Upper lobe of right lung (tissue), 1 donor: ENCODE data around the gene SLC39A11. TPM values are rescaled to one million over a fixed set of nuclear protein-coding genes. Genes with fewer than 3 reads are reported as not detected.
"Not testable (repeated sequence)": the region's sequence is repeated elsewhere in the genome, so short reads cannot be mapped to it uniquely, and the experiment has no call there.

Source experiments
- ATAC-seq: fragments of 200-7000 bp; cut with Tn5 transposase; one replicate; pipeline ENCODE4 v1.9.1; 2020; ENCODE audit warnings: mild to moderate bottlenecking, moderate library complexity
- DNase-seq: peaks from one replicate; pipeline ENCODE4 v3.0.0-alpha.2; 2020
- H3K27ac ChIP-seq: fragments of 200-600 bp; one replicate; pipeline ENCODE4 v1.8.0; 2022
- H3K27me3 ChIP-seq: fragments of 200-600 bp; one replicate; pipeline ENCODE4 v1.8.0; 2022; ENCODE audit warnings: mild to moderate bottlenecking
- H3K36me3 ChIP-seq: fragments of 200-600 bp; one replicate; pipeline ENCODE4 v1.8.0; 2022
- H3K4me1 ChIP-seq: fragments of 200-600 bp; one replicate; pipeline ENCODE4 v1.8.0; 2022
- H3K4me3 ChIP-seq: fragments of 200-600 bp; one replicate; pipeline ENCODE4 v1.8.0; 2022; ENCODE audit warnings: mild to moderate bottlenecking
- H3K9me3 ChIP-seq: fragments of 200-600 bp; one replicate; pipeline ENCODE4 v1.8.0; 2022
- intact Hi-C: fragments of 100-400 bp; cut with DNase I; formaldehyde crosslinking; loops from one replicate; pipeline ENCODE4 v1.11.0; 2022
- total RNA-seq: library from RNA; stranded (reverse); fragmentation: NEBNext Ultra II Directional; extraction: Animal tissue kit (Norgen Biotek cat#: 25700); gene quantifications from one replicate; pipeline ENCODE4 v1.2.1, GENCODE V29; 2021
- TF ChIP-seq, protein P1 (sequence below): fragments of 200-600 bp; IDR thresholded peaks from one replicate; pipeline ENCODE4 v1.8.0; 2022; ENCODE audit warnings: antibody characterized with exemption
- donor health status: DM: no; HTN: yes; CAD: no; lungs with severe emphysema.

SLC39A11 gene
- total RNA-seq, 1 donor from 2014 or later, result 33.7 TPM

- Histone ChIP-seq H3K9me3 (no peaks in the 10 kb centered on the region), H3K27me3 (no peaks in the 10 kb centered on the region), H3K36me3 (no peaks in the 10 kb centered on the region), H3K4me3 (no peak overlapping the region), H3K27ac (no peak overlapping the region), H3K4me1 (no peaks in the 10 kb centered on the region)
- ATAC-seq (no peak), DNase-seq (no peak)
- intact Hi-C loops, result no loop called here
- TF ChIP-seq, protein P1, sequence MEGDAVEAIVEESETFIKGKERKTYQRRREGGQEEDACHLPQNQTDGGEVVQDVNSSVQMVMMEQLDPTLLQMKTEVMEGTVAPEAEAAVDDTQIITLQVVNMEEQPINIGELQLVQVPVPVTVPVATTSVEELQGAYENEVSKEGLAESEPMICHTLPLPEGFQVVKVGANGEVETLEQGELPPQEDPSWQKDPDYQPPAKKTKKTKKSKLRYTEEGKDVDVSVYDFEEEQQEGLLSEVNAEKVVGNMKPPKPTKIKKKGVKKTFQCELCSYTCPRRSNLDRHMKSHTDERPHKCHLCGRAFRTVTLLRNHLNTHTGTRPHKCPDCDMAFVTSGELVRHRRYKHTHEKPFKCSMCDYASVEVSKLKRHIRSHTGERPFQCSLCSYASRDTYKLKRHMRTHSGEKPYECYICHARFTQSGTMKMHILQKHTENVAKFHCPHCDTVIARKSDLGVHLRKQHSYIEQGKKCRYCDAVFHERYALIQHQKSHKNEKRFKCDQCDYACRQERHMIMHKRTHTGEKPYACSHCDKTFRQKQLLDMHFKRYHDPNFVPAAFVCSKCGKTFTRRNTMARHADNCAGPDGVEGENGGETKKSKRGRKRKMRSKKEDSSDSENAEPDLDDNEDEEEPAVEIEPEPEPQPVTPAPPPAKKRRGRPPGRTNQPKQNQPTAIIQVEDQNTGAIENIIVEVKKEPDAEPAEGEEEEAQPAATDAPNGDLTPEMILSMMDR, result no peak
These were observed 306.3 kb downstream of the SLC39A11 start for GRCh38 chr17:72786209-72786608.

DNA sequence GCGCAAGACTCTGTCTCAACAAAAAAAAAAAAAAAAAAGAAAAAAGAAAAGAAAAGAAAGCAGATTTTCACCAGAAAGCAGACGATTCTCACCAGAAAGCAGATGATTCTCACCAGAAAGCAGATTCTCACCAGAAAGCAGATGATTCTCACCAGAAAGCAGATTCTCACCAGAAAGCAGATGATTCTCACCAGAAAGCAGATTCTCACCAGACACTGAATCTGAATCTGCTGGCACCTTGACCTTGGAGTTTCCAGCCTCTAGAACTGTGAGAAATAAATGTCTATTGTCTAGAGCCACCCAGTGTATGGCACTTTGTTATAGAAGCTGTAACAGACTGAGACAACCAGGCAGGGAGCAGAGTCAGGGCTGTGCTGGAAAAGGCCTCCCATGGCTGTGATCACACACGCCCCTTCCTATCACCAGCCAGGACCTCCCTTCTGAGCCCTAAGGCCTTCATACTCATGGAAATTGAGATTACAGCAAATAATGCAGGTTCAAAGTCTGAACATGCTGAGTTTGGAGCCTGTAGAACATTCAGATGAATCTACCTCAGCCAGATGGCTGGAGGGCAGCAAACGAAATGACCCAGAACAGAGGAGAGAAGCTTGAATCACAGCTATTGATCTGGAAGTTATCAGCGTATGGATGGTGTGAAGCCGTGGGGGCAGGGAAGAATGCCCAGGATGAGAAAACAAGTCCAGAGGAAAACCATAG, 309.3 kb downstream of the SLC39A11 start:
- Histone ChIP-seq H3K27ac (no peak overlapping the region), H3K36me3 (no peaks in the 10 kb centered on the region), H3K9me3 (no peaks in the 10 kb centered on the region), H3K27me3 (no peaks in the 10 kb centered on the region), H3K4me1 (no peaks in the 10 kb centered on the region), H3K4me3 (no peak overlapping the region)
- DNase-seq (no peak), ATAC-seq (no peak)
- TF ChIP-seq, protein P1, result no peak
- intact Hi-C loops, result no loop called here

GRCh38 chr17:72782437-72782836, 310.1 kb downstream of the SLC39A11 start:
- H3K36me3 ChIP-seq, DNase-seq, H3K27ac ChIP-seq, H3K27me3 ChIP-seq, H3K4me1 ChIP-seq, ATAC-seq, intact Hi-C loops, H3K9me3 ChIP-seq, H3K4me3 ChIP-seq: not testable (repeated sequence)

GRCh38 chr17:72778169-72779151, 314.0 kb downstream of the SLC39A11 start:
- Histone ChIP-seq H3K4me3 (no peak overlapping the region), H3K9me3 (no peaks in the 10 kb centered on the region), H3K27ac (no peak overlapping the region), H3K4me1 (no peaks in the 10 kb centered on the region), H3K36me3 (no peaks in the 10 kb centered on the region), H3K27me3 (no peaks in the 10 kb centered on the region)
- ATAC-seq (no peak), DNase-seq (no peak)
- intact Hi-C loops, result no loop called here
- TF ChIP-seq, protein P1, result no peak

- no peaks in the 10 kb centered on the region for H3K9me3 ChIP-seq
- no peaks in the 10 kb centered on the region for H3K4me1 ChIP-seq
- DNase-seq (no peak), ATAC-seq (no peak)
- H3K36me3 ChIP-seq, result no peaks in the 10 kb centered on the region
- intact Hi-C loops, result no loop called here
- H3K4me3 ChIP-seq, result no peak overlapping the region
- H3K27ac ChIP-seq, result no peak overlapping the region
- no peaks in the 10 kb centered on the region for H3K27me3 ChIP-seq
- TF ChIP-seq, protein P1, result no peak
These were observed 316.6 kb downstream of the SLC39A11 start for GRCh38 chr17:72775919-72776318.

GRCh38 chr17:72775237-72775636, 317.3 kb downstream of the SLC39A11 start:
- no peaks in the 10 kb centered on the region for H3K36me3 ChIP-seq
- no peak overlapping the region for H3K27ac ChIP-seq
- no peak for DNase-seq
- TF ChIP-seq, protein P1, result no peak
- no peak for ATAC-seq
- intact Hi-C loops, result no loop called here
- no peaks in the 10 kb centered on the region for H3K4me1 ChIP-seq
- H3K27me3 ChIP-seq, result no peaks in the 10 kb centered on the region
- no peak overlapping the region for H3K4me3 ChIP-seq
- H3K9me3 ChIP-seq, result no peaks in the 10 kb centered on the region
